ENCODE measurements around the gene EPS8L1. TPM values are rescaled to one million over a fixed set of nuclear protein-coding genes. Genes with fewer than 3 reads are reported as not detected.

The EPS8L1 gene
- total RNA-seq, 4 donors from 2014 or later, result 0.33 to 0.66 (median 0.51) TPM; not detected in 1

- no peak for TF ChIP-seq CTCF (IDR thresholded peaks at IDR 0.05; ENCODE audit: low read depth)
These were observed 60.9 kb downstream of the EPS8L1 start for GRCh38 chr19:55136399-55137102.

Small RNAs within 50 kb of the gene (small RNA-seq; reads per million reads assigned to genes)
- not detected for gene MIR7975

Other genes with a start within 250 kb of the EPS8L1 start
- not detected for gene KIR2DS4, start 243.2 kb upstream of the EPS8L1 start, total RNA-seq
- gene KIR3DL2, start 225.4 kb upstream of the EPS8L1 start, total RNA-seq, result not detected
- 1 to 10 TPM in 3 of 4 donors, not detected in 1; 3.8 to 4.2 (median 3.9) TPM for gene FCAR, start 201.6 kb upstream of the EPS8L1 start, total RNA-seq
- under 1 TPM in 1 of 4 donors, not detected in 3; 0.85 TPM for gene NCR1, start 169.7 kb upstream of the EPS8L1 start, total RNA-seq
- gene NLRP7, start 128.3 kb upstream of the EPS8L1 start, total RNA-seq, result not detected
- gene NLRP2, start 109.5 kb upstream of the EPS8L1 start, total RNA-seq, result 1 to 10 TPM in 2 of 4 donors, under 1 TPM in 1, not detected in 1; 0.68 to 1.3 (median 1.1) TPM
- gene GP6, start 37.6 kb upstream of the EPS8L1 start, total RNA-seq, result not detected
- 10 to 100 TPM in 1 of 4 donors, 1 to 10 TPM in 3; 2.6 to 14.3 (median 6.0) TPM for gene RDH13, start 12.7 kb upstream of the EPS8L1 start, total RNA-seq
- gene PPP1R12C, start 41.8 kb downstream of the EPS8L1 start, total RNA-seq, result 100 to 1,000 TPM in 1 of 4 donors, 10 to 100 TPM in 3; 30.0 to 149 (median 69.6) TPM
- gene TNNT1, start 73.3 kb downstream of the EPS8L1 start, total RNA-seq, result 10 to 100 TPM in 1 of 4 donors, not detected in 3; 17.5 TPM
- not detected for gene TNNI3, start 81.9 kb downstream of the EPS8L1 start, total RNA-seq
- under 1 TPM in 2 of 4 donors, not detected in 2; 0.34 to 0.88 TPM for gene DNAAF3, start 90.7 kb downstream of the EPS8L1 start, total RNA-seq
- gene SYT5, start 104.4 kb downstream of the EPS8L1 start, total RNA-seq, result not detected
- gene PTPRH, start 133.6 kb downstream of the EPS8L1 start, total RNA-seq, result 1 to 10 TPM in 2 of 4 donors, under 1 TPM in 2; 0.19 to 2.9 (median 1.3) TPM
- 1 to 10 TPM in 1 of 4 donors, under 1 TPM in 1, not detected in 2; 0.22 to 2.3 TPM for gene TMEM86B, start 152.9 kb downstream of the EPS8L1 start, total RNA-seq
- 10 to 100 TPM; 23.6 to 42.8 (median 26.6) TPM for gene PPP6R1, start 183.1 kb downstream of the EPS8L1 start, total RNA-seq
- gene HSPBP1, start 204.2 kb downstream of the EPS8L1 start, total RNA-seq, result 10 to 100 TPM in 2 of 4 donors, 1 to 10 TPM in 2; 4.9 to 17.9 (median 10.4) TPM
- gene BRSK1, start 208.1 kb downstream of the EPS8L1 start, total RNA-seq, result 1 to 10 TPM in 1 of 4 donors, under 1 TPM in 1, not detected in 2; 0.38 to 1.1 TPM
- gene TMEM150B, start 249.5 kb downstream of the EPS8L1 start, total RNA-seq, result 10 to 100 TPM in 3 of 4 donors, 1 to 10 TPM in 1; 10.0 to 17.8 (median 14.4) TPM